Stomach (tissue), 4 donors: Measurements from ENCODE around the gene ROBO2.

Experiments
- CTCF ChIP-seq, 7 experiments: fragments of 450-650 bp in 4 of 7; fragments of 200-600 bp in 3 of 7; sonication (generic) in 3 of 7; IDR thresholded peaks; one replicate each; pipeline ENCODE4 v1.5.1; 2016 to 2019; ENCODE audit warnings: antibody characterized with exemption in 7 of 7, control low read depth in 2 of 7, mild to moderate bottlenecking in 1 of 7
- EP300 ChIP-seq: sonication (generic); formaldehyde crosslinking; IDR thresholded peaks from one replicate; pipeline ENCODE4 v1.6.1; 2017; ENCODE audit warnings: antibody characterized with exemption
- POLR2A ChIP-seq, 4 donors: fragments of 450-650 bp; IDR thresholded peaks; one replicate each; pipeline ENCODE4 v1.6.1; 2016; ENCODE audit warnings: antibody characterized with exemption in 4 of 4, control low read depth in 2 of 4, mild to moderate bottlenecking in 1 of 4, moderate library complexity in 1 of 4
- POLR2AphosphoS5 ChIP-seq, 3 donors: sonication (generic); formaldehyde crosslinking; IDR thresholded peaks; one replicate each; pipeline ENCODE4 v1.6.1; 2016; ENCODE audit warnings: antibody characterized with exemption in 3 of 3

- TF ChIP-seq POLR2A (IDR thresholded peaks at IDR 0.05) (no peak), CTCF (IDR thresholded peaks at IDR 0.05) (peak in 5 of 7 experiments; percentile 39 to 68 (median 49)), POLR2AphosphoS5 (IDR thresholded peaks at IDR 0.05) (no peak), EP300 (no peak)
Measured at GRCh38 chr3:77038468-77038929, 1.4 kb upstream of the ROBO2 start.
